NOMO-1 treated with DMSO at 0.1 percent for 48 hours (cell line): ENCODE data around the gene TTC7B.

ENCODE experiments used
- DNase-seq: peaks from one replicate; lab custom pipeline; 2025; ENCODE audit not compliant: unreplicated experiment; lab: John Stamatoyannopoulos, UW

The TTC7B gene

DNA sequence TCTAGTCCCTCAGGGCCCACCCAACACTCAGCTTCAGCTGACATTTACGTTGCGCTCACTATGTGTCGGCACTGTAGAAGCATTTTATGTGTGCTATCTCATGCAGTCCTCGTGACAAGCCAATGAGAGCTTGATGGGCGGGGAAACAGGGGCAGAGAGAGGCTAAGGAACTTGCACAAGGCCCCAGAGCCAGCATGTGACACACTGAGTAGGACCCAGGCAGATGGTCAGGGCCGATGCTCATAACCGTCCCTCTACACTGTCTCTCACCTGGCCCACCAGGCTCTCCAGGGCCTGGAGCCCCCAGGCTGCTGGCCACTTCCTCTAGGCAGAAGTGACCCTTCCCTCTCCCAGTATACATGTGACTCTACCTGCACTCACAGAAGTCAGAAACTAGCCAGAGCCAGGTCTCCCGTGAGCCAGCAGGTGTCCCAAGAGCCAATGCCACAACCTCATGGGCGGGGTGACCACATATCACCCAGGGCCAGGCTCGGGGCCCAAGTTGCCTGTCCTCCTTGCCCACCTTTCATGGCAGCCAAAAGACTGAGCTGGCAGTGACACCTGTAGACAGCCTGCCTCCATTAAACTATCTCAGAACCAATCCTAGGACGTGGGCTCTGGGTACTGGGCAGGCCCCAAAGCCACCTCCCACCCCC, 38.3 kb downstream of the TTC7B start:
- no peak for DNase-seq

DNA sequence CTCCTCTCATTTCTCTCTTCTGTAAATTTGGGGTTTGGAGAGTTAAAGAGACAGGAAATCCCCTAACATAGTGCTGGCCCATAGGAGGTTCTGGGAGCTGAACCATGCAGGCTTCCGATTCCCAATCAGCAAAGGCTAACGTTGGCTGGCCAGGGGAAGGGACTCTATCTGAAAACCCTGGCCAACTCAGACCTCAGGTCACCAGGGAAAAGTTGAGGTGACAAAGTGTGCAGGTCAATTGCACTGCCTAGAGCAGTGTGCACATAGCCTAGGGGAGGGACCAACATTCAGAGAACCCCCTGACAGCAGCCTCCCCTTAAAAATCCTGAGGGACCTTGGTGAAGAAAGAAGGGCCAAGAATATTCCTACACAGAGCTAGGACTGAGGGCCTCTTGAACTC, 38.9 kb downstream of the TTC7B start:
- no peak for DNase-seq

DNA sequence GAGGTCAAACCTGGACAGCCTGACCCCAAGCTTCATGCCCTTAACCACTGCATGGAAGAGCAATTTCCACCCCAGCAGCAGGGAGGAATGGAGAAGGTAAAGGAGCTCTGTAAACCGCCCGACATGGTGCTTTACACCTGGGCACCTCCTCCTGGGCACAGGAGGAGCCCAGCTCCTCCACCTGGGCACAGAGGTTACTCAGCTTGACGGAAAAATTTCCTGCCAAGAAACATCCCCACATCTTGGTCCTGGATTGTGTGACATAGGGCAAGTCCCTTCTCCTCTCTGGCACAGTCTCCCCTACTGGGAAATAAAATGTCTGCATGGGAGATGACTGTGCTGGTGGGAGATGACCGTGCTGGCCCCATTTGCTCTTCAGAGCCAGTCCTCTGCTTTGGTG, 40.8 kb downstream of the TTC7B start:
- no peak for DNase-seq

DNA sequence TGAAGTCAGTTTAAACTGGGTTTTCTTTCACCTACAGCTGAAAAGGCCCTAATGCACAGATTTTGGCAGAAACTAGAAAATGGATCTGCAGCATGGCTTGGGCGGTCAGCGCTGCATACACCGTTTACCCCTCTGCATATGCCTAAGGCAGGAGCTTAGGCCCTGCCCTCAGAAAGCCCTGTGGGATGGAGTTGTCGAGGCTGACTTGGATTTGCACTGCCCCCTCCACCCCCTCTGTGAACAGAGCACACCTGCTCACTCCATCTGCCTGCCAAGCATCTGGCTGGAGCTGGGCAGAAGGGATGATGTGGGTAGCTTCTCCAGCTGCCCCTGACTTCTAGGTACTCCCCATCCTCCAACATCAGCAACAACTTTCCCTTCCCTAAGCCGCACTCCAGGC, 41.9 kb downstream of the TTC7B start:
- DNase-seq = no peak

DNA sequence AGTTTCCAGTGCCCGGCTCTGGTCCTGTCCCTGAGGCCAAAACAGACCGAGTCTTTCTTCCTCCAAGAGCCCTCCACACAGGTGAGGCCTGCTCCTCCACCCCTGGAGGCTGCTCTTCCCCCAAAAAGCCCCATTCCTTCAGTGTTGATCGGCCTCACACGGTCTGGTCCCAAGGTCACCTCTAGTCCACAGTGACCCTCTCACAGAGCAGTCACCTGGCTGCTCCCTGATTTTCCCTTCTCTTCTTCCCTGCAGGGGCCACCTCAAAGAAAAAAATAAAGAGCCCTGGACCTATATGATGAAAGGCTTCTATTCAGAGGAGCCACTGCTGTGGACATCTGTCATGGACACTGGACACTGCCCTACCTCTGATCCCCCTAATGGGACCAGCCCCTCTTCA, 42.5 kb downstream of the TTC7B start:
- DNase-seq = no peak

DNA sequence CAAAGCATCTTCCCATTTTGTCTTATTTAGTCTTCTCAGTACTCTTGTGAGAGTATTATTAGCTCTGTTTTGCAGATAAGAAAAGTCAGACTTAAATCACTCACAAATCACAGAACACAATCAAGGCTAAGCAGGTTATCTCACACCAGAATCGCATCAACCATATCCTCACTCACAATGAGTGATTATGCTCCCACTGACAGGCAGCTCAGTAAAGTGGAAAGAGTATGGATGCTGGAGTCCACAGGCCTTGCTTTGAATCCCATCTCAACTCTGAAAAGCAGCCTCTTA, 43.1 kb downstream of the TTC7B start:
- DNase-seq = no peak

DNA sequence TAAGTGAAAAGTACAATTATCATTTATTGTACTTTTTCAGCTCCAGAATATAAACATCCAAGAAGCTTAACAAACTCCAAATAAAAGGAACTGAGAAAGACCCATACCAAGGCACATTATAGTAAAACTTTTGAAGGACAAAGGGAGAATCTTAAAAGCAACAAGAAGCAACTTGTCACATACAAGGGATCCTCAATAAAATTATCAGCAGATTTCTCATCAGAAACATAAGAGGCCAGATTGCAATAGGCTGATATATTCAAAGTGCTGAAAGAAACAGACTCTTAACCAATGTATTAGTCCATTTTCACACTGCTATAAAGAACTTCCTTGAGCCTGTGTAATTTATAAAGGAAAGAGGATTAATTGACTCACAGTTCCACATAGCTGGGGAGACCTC, 48.3 kb downstream of the TTC7B start:
- DNase-seq = no peak

DNA sequence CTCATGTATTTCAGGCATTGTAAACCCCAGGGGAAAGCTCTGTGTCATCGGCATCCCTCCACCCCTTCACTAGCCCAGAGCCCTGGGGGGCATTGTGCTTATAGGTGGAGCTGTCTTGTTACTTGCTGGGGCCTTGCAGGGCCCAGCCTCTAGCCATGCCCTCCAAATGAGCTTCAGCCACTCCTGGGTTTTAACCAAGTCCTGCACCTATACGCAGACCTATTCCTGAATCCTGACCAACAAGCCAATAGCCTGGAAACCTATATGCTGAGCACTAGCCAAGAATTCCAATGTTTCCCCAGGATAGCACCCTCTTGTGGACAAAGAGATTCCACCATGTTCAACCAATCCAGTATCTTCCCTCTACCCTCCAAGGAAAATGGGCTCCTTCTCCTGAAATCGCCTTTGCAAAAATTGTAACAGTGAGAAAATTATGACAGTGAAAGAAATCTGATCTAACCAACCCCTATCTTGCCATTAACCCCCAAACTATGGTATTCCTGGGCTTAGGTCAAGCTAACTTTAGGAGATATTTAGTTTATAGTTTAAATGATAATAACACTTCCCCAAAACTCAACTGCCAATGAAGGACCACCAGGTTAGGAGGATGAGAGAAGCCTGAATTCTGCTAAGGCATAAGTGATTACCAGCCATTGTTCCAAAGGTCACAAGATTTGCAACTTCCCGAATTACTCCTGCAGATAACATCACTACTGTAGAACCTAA, 55.5 kb downstream of the TTC7B start:
- no peak for DNase-seq

DNA sequence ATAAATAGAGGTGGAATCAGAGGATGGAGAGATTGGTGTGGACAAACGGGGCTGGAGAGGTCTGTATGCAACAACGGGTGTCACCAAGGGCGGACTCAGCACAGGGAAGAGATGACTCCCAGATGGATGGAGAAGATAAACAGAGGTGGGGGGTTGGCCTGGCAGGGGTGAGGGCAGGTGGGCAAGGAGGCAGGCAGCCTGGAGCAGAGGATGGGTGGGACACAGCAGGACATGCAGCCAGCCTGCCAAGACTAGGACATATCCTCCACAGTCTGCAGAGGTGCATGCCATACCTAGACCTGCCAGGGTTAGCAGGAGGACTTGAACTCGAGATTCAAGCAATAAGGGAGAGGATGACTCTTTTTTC, 56.2 kb downstream of the TTC7B start:
- no peak for DNase-seq

DNA sequence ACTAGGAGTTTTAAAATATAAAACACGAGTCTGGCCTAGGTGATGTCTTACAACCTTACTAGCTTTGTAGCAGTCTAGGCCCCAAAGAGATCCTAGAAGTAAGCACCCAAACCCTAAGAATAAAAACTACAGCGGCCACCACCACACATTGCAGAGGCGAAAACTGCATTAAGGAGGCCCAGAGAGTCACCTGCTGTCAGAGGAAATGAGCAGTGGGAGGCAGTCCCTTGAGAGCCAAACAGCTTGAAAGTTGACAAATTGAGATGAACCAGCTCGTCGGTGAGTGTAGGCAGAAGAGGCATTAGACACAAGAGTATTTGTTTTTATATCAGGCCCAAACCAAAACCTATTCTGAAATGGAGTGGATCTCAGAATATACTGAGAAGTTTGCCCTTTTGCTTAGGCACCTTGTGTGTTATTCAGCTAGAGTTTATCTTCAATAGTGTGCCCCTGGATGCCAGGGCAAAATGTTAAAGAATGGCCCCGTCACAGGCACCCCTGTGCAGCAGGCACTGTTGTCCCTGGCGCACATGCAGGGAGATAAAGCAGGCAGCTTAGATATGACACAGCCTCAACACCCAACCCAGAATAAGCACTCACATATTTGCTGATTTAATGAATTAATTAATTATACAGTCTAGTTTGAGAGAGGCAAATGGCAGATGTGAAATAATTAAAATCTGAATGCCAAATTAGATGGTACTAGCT, 56.7 kb downstream of the TTC7B start:
- no peak for DNase-seq

DNA sequence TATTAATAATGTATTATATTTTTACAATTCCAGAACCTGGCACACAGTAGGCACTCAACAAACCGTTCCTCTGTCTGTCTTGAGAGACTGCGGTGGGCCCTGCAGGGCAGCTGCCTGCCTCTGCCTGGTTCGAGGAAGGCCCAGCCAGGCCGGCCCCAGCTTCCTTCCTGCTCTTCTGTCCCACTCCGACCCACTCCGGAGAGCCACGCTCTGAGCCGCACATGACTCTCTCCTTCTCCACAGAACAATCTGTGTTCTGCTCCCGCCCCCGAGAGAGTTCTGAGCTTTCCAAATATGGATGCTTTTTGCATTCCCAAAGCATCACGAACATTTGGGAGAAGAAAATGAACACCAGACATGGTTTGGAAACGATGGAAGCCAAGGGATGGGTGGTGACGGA, 57.3 kb downstream of the TTC7B start:
- DNase-seq = no peak

DNA sequence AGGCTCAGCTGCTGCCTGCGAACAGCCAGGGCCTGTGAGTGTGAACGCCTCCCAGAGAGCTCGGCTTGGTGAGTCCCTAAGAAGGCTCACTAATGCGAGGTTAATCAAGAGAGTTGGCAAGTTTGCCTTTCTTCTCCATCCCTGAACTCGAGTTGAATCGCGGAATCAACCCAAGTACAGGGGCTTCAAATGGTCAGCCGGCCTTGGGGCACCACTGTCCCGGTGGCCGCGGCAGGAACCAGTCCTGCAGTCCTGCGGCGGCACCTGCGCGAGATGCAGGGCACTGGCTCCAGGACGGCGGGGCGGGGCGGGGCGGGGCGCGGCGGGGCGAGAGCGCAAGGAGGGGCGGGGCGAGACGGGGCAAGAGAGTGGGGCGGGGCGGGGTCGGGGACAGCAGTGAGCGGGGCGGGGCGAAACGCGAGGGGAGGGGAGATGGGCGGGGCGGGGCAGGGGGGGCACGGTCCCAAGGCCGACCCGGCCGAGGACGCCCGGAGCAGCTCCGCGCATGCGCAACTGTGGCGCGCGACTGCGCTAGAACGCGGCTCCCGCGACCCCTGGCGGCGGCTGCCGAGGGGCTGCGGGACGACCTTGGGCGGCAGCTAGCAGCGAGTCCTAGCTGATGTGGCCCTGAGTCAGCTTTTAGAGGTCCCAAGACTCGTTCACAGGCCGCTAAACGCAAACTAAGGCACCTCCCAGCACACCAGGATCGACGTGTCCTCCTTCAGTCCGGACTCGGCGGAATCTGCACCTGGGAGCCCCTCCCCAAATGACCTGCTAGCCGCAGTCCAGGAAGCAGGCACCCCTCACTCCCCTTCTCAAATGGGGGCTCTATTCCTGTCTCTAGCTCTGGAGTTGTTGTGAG, 58.0 kb downstream of the TTC7B start:
- peak; percentile 81 for DNase-seq

DNA sequence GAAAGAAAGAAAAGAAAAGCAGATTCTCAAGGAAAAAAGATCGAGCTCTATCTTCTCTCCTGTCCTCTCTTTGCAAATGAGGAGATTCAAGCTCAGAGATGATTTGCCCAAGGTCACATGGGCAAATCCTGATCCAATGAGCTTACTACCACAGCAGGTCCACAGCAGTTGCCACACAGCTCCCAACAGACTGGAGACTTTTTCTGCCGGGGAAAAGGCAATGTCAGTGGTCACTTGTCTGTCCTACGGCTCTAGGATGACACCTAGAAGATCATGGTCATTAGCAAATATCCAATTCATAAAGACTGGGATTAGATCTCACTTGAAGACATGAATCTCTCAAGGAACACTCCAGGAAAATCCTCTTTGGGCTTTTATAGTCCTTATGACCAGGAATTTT, 58.8 kb downstream of the TTC7B start:
- no peak for DNase-seq

DNA sequence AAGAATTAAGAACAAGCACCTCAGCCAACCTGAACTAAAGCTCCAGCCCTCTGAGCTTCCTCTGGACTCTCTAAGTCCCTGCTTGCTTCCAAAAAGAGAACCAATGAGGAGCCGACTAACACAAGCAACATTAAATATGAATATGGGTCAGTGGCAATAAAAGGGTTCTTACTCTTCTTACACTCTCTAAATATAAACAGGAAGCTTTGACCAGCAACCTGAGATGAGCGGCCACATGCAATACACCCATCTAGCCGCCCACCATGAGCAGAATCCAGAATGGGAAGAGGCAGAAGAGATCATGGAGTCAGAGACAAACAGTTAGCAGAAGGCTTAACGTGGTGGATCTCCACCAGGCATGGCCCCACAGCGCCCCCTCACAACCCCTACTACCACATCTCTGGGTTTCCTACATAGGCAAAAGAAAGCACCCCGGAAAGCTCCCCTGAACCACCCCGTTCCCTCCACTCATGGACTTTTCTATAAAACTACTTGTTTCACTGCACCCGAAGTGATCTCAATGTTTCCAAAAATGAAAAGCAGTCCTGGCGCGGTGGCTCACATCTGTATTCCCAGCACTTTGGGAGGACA, 59.4 kb downstream of the TTC7B start:
- no peak for DNase-seq

DNA sequence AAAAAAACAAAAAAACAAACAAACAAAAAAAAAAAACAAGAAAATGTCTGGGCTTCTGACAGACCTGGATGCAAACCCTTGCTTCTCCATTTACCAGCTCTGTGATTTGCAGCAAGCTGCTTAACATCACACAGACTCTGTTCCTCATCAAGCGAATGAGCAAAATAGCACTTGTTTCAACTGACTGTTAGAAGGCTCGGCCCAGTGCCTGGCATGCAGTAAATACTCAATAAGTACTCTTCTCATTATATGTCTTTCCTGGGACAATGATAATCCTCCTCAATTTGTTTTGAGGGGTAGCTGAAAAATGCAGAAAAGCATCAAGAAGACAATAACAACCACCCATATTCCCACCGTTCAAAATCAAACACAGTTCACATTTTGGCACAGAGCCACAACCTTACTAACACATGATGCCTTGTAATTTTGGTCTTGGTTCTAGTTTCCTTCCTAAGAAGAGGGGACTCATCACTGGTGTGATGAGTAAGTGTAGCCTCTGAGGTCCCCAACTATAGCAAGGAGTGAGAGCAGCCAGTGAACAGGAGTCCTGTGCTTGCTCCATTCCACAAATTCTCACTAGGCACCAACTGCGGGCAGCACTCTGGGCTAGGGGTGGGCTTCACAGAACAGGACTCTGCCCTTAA, 60.4 kb downstream of the TTC7B start:
- DNase-seq = no peak

DNA sequence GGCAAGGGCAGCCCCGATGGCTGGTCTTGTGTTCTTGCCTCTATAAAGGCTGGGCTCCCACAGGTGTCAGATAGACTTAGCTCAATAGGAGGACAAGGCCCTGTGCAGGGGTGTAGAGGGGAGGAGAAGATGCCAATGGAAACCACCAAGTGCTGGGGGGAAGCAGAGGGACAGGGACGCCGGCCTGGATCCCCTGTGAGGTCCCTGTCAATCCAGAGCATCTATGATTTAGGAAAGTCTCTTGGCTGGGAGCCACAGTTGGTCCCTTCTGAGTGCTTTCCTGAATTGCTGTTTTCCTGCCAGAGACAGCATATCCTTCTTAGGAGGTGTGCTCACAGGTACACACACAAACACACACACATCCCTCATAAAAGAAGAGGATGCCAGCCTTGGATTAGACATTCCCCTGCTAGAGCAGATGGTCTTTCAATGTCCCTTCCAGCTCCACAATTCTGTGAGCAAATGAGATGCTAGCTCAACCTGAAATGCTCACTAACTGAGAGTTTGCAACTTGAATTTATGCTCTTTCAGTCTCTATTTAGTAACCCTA, 62.7 kb downstream of the TTC7B start:
- no peak for DNase-seq

DNA sequence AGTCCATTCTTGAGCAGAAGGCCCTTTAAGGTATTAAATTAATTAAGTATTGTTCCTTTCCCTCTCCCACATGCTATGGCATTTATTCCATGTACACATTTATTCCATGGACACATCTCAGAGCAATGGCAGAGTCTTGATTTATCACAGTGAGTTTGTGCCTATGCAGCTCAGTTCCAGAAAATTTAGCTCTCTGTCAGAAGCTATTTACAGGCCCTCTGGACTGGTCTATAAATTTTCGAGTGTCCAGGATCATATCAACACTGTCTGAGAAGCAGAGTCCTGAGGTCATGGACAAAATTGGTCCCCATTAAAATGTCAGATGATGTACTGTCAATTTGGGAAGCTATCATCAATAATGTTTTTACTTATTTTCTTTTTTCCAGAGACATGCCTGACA, 65.5 kb downstream of the TTC7B start:
- DNase-seq = no peak

DNA sequence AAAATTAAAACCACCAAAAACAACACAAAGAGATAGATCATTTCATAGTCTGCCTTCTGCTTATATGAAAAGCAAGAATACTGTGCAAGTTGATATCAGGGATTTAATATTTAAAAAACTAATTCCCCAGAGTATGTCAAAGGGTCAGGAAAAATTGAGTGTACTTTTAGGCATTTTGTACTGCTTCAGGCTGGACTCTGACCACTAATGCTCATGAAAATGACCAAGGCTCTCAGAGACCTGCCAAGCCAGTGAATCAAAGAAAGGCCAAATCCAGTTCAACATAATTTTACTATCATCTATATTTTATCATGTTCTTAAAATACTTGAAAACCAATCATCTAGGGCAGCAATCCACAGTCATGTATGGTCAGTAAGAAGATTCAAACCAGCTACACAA, 66.0 kb downstream of the TTC7B start:
- no peak for DNase-seq

DNA sequence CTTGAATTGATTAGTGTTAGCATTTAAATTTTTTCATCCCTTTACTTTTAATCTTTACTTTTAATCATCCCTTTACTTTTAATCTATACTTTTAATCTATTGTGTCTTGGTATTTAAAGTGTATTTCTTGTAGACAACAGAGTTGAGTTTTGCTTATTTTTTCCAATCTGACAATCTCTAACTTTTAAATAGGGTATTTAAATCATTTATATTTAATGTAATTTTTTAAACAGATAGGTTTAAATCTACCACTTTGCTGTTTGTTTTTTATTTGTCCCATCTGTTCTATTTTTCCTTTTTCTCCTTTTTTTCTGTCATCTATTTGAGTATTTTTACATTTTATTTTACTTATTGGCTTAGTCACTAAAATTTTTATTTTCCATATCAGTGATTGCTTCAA, 68.3 kb downstream of the TTC7B start:
- DNase-seq = no peak

DNA sequence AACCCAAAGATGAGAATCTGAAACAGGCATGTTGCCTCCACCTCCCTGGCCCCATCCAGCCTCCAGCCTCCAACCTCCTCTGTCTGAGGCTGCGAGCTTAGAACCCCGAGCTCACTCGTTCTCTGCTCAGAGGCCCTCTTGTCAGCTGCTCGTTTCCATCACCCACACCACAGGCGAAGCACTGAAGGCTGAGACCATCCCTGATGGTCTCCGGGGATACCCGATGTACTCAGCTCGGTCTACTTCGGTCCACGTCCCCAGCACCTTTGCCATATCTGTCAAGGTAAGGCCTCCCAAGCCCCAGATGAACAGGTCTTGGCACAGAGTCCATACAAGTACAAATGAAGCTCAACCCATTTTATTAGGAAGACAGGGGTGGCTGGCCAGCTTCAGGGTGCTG, 72.4 kb downstream of the TTC7B start:
- DNase-seq = no peak

DNA sequence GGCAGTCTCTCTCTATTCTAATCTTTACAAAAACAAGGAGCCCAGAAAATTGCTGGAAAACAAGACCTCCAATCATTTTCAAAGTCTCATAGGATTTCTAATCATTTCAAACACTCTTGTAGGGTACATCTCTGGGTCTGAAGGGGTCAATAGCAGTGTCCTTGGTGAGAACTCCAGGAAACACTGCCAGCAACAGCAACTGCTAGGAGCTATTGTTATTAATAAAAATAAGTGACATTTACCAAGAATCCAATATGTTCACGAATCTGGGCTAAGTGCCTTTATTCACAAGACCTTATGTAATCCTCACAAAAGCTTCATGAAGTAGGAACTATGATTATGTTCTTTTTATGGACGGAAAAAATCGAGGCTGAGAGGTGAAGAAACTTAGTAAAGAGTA, 72.8 kb downstream of the TTC7B start:
- no peak for DNase-seq
